Activated CD4-positive, CD25-positive, alpha-beta regulatory T cell treated with anti-CD3 and anti-CD28 coated beads, Interleukin-2, amount 50 U/mL, for 72 hours (primary cell): ENCODE data around the gene DAAM2.

ENCODE experiments used
- DNase-seq: peaks from one replicate; pipeline ENCODE4 v3.0.0; 2021

DAAM2 gene

GRCh38 chr6:39849764-39850163, 57.6 kb downstream of the DAAM2 start:
- no peak for DNase-seq

DNA sequence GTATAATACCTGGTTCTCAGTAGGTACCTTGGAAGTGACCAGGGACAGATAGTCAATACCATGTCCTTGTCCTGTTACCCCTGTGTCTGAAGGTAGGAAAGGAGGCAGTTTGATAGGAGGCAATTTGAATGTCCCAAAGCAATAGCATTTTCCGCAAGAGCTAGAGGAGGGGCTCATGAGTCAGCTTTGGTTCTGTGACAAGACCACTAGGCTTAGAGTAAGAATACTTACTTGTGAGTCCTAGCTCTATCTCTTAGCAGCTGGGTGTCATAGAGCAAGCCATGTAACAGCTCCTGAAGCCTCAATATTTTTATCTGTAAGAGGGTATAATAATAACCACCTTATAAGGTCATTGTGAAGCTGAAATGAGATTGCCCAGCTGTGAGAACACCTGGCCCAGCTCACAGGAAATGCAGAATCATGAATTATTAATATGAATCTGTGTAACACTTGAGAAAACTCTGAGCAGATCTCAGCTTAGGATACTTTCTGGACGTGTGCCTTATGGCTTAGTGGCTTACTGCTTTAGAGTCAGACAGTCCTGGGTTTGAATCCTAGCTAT, 58.6 kb downstream of the DAAM2 start:
- DNase-seq, result no peak

DNA sequence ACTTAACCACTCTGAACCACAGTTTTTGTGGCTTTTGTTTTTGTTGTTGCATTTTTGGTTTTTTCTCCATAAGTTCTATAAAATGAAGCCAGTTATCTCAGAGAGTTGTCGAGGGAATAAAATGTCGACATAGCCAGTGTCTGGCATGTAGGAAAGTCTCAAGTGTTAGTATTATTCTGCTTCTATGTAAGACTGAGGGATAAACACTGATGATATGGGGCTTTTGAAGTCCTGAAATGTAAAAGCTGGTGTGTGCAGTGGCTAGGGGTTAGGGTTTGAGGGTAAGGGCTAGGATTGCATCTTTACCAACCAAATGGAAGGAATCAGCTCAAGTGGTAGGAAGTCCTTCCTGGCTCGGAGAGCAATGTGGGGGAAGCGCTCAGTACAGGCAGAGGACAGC, 59.2 kb downstream of the DAAM2 start:
- no peak for DNase-seq

GRCh38 chr6:39852324-39852723, 60.1 kb downstream of the DAAM2 start:
- no peak for DNase-seq

GRCh38 chr6:39853604-39854003, 61.4 kb downstream of the DAAM2 start:
- no peak for DNase-seq

- DNase-seq, result no peak
Observed at GRCh38 chr6:39855356-39855995, 63.3 kb downstream of the DAAM2 start.

- no peak for DNase-seq
Observed at GRCh38 chr6:39859025-39859424, 66.8 kb downstream of the DAAM2 start.

GRCh38 chr6:39861663-39862062, 69.5 kb downstream of the DAAM2 start:
- no peak for DNase-seq

- peak; percentile 69 for DNase-seq
Observed at GRCh38 chr6:39865011-39865888, 73.1 kb downstream of the DAAM2 start.

GRCh38 chr6:39867592-39867991, 75.4 kb downstream of the DAAM2 start:
- DNase-seq, result no peak

DNA sequence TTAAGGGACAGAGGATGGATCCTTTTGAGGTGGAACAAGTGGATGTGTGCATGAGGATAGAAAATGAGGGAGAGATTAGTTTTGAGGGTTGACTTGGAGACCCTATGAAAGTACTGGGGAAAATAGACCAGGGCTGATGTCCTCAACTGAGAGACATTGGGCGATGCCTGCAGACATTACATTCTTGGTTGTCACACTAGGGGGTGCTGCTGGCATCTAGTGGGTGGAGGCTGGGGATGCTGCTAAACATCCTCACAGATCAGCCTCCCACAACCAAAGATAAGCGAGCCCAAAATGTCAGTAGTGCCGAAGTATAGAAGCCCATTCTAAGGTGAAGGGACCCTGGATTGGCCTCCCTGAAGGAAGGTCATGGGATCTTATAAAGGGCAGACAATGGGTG, 78.8 kb downstream of the DAAM2 start:
- DNase-seq, result no peak

DNA sequence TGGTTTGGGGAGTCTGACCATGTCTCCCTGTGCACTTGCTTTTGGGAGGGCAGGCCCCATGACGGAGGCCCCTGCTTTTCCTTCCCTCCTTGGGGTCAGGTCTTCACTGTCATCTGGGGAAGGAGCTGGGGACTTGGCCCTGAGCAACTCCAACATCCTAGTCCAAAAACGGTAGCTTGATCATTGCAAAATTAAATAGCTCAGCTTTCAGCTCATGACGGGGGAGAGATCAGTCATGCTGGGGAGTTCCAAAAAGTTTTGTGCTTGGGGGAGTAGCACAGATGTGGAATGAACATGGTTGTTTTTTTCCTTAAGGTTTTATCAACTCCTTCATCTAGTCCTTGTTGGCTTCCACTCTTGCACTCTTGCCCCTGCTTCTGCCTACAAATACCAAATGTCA, 81.3 kb downstream of the DAAM2 start:
- DNase-seq, result no peak

GRCh38 chr6:39876111-39876510, 83.9 kb downstream of the DAAM2 start:
- no peak for DNase-seq

GRCh38 chr6:39876826-39877225, 84.7 kb downstream of the DAAM2 start:
- no peak for DNase-seq

DNA sequence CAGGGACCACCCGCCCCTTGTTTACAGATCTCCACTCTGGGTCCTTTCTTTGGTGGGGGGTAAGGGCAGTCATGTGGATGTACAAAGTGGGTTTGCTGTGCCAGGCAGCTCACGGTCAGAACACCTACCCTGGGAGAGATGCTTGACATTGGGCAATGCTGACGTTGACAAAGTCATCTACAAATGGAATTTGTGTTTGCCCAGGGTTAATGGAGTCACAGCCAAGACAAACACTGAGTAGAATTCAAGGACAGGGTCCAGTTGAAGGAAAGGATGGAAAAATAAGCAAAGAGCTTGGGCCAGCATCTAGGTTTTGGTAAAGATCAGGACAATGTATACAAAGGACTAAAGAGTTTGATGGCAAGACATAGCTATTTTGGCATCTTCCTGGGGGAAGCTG, 87.4 kb downstream of the DAAM2 start:
- DNase-seq, result no peak

DNA sequence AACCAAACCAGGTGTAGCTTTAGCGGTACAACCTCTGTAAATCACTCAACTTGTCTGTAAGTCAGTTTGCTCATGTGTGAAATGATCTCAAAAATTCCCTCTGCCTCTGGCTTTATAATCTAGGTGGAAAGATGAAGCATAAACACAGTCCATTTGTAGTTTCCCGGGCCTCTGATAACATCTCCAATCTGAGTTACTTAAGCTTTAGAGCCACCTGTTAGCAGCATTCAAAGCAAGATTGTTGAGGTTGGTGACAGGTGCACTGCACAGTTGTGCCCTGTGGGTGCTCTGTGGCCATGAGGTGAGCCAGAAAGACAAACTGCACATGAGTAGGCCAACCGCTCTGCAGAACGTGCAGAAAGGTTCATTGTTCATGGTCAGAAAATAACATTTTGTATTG, 88.4 kb downstream of the DAAM2 start:
- no peak for DNase-seq

- no peak for DNase-seq
Observed at GRCh38 chr6:39881851-39882530, 89.8 kb downstream of the DAAM2 start.

GRCh38 chr6:39882531-39882899, 90.3 kb downstream of the DAAM2 start:
- DNase-seq, result no peak

GRCh38 chr6:39884696-39885095, 92.5 kb downstream of the DAAM2 start:
- no peak for DNase-seq

DNA sequence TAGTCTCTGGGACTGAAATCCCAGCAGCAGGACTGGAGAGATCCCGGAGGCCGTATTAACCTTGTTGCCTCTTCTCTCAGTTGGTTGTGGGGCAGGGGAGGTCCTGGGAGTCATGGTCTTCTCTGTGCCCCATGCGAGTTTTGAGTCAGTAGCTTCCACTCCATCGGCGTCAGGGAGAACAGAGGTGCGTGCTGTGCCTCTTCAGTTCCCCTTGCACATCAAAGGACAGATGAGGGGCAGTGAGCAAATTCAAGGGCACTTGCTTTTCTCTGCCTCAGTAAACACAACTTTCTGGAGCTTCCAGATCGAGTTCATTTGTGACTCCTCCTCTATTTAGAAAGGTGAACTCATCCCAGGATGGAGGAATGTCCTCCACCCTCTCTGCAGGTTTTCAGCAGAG, 93.5 kb downstream of the DAAM2 start:
- no peak for DNase-seq

GRCh38 chr6:39886871-39887270, 94.7 kb downstream of the DAAM2 start:
- no peak for DNase-seq

DNA sequence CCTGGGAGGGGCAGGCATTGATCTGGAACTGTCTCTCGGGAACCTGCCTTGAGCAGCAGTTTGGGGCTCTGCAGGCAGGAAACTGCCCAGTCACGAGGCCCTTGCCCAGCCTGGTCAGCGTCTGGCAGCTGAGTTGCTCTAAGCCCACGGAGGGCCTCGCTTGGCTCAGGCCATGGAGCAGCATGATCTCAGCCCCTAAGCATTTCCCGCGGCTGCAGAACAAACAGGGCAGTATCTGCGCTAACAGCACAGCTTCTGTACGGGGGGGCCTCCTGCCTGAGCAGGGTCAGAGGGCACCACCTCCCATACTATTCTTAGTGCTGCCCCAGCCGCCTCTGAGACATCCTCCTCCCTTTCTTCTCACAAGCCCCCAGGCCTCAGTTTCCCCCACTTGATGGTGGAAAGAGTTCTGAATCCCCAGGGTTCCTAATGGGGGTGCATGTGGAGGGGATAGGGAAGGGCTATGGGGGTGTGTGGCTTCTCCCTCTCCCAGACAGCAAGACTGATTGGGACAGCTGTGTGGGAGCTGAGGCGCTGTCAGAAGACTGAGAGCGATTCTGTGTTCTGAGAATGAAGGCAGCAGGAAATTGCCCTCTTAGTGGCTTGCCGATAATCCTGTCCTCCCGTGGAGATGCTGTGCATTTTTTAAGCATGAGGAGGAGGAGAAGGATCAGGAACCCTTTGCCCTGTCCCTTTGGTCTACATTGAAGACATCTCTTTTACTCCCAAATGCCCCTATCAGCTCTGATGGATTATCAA, 95.7 kb downstream of the DAAM2 start:
- DNase-seq, result no peak

DNA sequence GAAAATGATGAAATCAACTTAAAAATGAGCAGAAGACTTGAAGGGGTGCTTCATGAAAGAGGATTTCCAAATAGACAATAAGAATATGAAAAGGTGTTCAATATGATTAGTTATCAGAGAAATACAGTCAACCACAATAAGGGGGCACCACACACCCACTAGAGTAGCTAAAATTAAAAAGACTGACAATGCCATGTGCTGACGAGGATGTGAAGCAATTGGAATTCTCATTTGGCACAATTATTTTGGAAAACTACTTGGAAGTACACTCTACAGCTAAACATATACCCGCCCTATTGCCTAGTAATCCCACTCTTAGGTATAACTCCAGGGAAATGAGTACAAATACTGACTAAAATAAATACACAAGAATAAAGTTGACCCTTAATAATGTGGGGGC, 97.1 kb downstream of the DAAM2 start:
- no peak for DNase-seq
